Measurements from ENCODE around the gene C1orf141.
"Not testable (repeated sequence)": the region's sequence is repeated elsewhere in the genome, so short reads cannot be mapped to it uniquely, and the experiment has no call there.

The C1orf141 gene

DNA sequence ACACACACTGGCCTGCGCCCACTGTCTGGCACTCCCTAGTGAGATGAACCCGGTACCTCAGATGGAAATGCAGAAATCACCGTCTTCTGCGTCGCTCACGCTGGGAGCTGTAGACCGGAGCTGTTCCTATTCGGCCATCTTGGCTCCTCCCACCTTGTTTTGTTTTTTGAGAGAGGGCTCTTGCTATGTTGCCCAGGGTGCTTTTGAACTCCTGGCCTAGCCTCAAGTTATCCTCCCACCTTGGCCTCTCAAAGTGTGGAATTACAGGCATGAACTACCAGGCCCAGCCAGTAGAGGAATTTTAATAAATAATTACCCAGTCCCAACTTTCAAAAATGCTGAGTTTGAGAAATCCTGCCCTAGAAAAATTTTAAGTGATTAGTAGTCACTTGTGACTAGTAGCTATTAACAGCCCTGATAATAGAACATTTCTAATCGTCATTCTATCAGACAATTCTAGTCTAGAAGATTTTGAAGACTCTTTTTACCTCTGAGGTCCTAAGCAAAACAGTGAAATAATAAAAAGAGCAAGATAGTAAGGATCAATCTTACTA lies 49.9 kb downstream of the C1orf141 start:
- no peak for DNase-seq

DNA sequence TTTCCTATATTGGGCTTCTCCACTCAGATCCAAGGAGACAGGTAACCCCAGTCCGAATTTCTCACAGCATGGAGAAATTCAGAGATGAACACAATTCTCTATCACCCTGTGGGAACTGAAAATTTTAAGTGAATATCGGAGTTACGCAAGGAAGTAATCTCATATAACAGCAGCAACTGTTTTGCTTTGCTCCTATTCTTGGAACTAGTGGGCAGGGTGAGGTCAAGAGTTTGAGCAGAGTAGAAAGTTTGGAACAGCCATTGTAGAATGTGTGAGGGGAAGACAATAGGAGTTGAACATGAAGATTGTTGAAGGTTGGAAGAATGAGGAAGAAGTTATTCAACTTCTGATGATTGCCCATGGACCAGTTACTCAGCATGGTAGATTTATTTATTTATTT lies 56.5 kb downstream of the C1orf141 start:
- DNase-seq = no peak

DNA sequence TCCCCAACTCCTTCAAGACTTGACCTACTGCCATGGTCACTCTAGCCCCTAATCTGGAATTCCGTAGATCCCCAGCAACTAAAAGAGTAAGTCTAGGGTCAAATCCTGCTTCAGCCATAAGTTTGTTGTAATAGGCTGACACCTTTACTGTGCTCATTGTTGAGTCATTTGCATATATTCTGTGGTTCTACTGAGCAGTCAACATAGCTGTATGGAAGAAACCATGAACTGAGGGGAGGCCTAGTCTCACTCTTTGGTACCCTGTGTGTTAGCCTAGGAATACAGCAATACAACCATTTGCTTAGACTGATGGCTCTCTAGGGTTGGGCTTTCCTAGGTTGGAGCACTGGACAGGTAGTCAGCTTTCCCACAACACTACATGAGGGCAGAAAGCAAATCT lies 57.2 kb downstream of the C1orf141 start:
- DNase-seq = no peak

DNA sequence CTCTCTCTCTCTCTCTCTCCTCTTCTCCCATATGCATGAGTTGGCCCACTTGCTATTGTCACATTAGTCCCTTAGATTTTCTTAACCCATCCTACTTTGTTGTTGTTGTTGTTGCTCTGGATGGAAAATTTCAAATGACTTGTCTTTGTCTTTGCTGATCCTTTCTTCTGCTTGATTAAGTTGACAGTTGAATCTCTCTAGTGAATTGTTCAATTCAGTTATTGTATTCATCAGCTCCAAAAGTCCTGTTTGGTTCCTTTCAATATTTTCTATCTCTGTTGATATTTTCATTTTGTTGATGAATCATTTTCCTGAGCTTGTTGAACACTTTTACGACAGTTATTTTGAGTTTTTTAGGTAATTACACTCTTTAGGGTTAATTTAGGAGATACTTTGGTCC lies 62.0 kb downstream of the C1orf141 start:
- no peak for DNase-seq

DNA sequence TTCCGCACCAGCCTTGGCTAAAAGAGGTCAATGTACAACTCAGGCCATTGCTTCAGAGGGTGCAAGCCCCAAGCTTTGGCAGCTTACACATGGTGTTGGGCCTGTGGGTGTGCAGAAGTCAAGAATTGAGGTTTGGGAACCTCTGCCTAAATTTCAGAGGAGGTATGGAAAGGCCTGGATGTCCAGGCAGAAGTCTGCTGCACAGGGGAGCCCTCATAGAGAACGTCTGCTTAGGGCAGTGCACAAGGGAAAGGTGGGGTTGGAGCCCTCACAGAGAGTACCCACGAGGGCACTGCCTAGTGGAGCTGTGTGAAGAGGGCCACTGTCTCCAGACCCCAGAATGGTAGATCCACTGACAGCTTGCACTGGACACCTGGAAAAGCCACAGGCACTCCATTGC lies 67.1 kb downstream of the C1orf141 start:
- not testable (repeated sequence) for DNase-seq

DNA sequence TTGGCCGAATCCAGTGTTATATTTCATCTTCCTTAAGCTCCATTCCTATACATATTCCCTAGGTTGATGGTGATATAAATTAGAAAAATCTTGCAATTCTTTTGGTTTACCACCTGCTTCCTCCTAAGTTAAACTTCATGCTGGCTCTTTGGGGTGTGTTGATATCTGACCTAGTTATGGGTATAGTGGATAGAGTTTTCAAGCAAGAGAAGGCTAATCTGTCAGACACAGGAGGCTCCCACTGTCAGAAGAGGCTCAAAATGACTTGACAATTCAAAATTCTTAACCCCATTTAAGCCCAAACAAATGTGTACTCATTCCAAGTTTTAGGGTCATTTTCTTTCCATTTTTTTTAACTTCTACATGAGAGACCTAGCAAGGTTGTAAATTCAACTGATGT lies 72.4 kb downstream of the C1orf141 start:
- DNase-seq = no peak

DNA sequence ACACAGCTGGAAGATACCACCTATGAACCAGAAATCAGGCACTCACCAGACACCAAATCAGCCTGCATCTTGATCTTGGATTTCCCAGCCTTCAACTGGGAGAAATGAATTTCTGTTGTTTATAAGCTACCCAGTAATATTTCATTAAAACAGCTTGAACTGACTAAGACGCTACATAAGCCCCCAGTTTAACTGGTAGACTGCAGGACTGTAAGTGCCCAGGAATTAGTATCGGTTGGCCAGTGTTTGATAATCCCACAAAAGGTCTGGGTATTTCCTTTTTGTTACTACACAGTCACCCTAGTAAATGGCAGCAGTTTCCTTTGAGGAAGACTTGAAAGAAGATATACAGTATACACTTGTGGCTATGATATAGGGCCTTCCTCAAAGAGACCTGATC lies 73.5 kb downstream of the C1orf141 start:
- DNase-seq = no peak

DNA sequence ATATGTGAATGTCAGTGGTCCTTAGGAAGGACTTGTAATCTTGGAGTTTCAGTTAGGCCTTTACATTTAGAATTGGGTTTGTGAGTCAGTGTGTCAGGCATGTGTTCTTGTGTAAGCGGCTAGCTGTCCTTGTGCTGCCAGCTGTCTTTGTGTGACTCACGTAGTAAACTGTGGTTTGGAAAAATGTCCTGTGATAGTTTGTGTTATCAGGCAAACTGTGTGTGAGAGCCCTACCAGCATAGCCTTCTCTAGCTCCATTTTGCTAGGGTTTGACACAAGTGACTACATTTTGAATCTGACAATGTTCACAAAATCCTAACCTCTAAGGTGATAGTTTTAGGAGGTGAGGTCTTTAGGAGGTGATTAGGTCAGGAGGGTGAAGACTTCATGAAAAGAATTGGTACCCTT lies 74.0 kb downstream of the C1orf141 start:
- DNase-seq = peak; percentile 98

DNA sequence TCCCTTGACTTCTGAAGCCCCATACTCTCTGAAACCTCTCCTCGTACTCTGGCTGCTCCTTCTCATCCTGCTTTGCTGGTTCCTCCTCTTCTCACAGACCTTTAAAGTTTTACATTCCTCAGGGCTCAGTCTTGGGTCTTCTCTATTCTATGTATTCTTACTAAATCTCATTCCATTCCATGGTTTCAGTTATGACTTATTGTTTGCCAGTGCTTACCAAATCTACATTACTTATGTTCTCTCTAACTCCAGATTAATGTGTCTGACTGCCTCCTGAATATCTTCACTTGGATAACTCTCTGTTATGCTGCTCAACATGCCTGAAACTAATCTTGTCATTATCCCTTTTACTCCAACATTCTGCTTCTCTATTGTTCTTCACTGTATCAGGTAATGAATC lies 75.4 kb downstream of the C1orf141 start:
- peak; percentile 54 for DNase-seq

DNA sequence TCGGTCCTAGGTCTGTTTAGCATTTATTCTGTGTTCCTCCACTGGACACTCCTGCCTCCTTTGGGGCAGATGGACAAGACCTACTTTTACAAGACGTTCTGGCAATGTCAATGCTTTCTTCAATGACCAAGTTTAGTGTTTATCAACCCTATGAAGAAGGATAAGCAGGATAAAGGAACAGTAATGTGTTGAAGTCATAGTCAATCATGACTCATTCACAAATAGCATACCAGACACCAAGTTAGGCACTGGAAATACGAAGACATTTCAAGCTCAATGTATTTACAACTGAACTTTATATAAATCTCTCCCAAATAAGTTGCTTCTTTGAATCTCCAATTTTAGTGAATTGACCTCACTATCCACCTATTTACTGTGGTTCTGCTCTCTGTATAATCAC lies 76.0 kb downstream of the C1orf141 start:
- peak; percentile 25 for DNase-seq

DNA sequence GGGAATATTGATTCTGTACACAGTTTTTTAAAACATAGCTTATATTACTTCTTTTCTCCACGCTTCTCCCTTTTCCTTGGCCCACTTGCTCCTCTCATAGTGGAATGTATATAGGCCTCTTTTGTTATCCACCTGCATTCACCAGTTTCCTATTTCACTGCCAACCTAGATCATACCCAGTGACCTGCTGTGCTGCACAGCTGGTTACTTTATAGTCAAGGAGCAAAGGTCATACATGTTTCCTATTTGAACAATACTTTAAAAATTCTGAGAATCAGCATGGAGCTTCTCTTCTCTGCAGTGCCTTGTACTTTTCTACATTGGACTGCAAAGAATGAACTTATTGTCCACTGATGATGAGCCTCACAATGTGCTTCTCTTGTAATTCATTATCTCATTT lies 76.5 kb downstream of the C1orf141 start:
- DNase-seq = no peak

DNA sequence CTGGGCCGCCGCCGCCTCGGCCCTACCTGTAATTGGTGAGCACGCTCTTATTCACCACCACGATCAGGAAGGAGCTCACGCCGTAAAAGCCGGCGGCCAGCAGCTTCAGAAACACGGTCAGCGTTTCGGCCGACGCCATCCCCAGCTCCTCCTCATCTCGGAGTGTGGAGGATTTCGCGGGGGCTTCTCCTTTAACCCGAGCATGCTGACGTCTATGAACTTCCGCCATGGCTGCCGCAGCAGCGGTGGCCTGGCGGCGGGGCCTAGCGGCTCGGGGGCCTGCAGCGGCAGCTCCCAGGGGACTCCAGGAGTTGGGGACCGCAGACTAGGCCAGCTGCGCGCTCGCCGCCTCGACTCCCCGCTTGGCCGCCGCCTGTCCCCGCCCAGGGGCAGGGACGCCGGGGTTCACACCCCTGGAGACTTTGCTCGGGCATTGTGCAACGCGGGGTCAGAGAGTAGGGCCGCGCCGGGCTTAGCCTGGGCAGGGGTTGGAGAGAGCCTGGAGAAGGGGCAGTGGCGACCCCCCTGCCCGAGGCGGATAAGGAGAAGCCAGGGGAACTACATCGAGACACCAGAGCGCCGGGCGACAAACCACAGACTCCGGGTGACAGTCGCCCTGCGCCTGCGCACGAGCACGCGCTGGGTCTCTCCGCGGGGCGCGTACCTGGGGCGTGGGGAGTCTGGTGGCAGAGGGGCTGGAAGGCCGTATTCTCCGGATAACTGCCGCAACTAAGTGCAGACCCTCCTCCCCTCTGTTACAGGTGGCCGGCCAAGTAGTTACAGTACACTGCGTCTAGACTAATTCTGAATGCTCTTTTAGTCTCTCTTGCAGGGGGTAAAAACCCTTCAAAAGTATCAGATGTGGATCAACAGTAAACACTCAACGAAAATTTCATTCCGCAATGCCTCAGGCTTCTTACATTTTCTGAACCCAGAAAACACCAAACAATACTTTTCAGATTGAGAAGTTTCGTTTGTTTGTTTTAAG lies 80.7 kb downstream of the C1orf141 start, which contains the start of gene SLC35D1:
TSS of gene SLC35D1 (minus strand) at position 364 of the 988 bp plus-strand sequence. CDS start at position 229, 135 bp downstream.
- DNase-seq = peak; percentile 65

DNA sequence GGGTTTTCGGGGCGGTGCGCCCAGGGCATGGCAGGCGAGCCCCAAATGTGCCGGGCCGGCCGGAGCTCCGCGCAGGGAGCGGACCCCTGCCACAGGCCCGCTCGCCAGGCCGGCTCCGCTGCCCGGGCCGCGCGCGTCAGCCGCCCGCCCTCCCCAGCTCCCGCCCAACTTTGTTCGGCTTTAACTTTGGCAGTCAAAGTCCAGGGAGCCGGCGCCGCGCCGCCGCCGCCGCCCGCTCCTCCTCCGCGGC lies 81.3 kb downstream of the C1orf141 start:
- peak; percentile 59 for DNase-seq

DNA sequence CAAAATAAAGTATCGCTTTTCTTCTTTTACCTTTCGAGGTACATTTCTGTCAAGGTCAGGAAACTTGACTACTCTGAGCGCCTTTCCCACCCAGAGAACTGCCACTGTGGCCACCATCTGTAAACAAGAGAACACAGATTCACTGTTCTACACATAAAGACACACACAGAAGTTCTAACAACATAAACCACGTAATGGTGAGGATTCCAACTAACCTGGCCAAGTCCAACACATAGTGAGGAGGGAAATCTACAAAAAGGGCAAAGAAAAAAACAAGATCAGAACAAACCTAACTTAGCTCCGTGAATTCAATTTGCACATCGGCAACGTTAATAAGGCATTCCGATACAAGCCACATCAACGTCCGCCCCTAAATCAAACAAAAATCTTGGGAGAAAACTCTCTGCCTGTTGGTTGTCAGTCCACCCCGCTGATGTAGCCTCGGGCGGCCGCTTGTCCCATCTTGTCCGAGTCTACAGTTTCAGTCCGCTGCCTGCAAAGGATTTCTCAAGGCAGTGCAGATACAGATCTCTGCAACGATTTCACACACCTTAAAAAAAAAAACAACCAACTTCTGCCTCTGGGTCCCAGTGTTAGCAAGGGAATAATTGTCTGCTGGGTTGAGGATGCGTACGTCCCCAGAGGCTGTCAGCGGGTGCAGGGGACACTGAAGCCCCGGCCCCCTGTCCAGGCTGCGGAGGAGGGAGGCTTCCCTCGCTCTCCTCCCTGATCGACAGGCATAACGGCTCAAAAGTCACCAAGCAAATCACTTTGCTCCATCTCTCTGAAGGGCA lies 81.8 kb downstream of the C1orf141 start:
- peak; percentile 41 for DNase-seq

DNA sequence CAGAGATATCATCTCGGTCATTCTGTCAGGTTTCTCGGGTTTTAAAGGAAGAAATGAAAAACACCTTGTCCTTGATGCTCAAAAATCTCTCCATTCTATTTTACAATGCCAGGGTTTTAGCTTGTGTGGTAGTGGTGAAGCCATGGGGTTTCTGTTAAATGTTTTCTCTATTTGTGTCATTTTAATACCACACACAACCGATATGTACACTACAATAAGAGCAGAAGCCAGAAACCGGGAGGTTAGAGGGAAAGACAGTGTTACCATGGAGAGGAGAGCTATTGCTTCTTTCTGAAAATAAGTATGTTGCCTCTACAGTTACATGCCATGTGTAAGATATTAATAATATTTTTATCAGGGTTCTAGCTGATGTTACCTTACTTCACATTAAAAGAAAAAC lies 83.6 kb downstream of the C1orf141 start:
- DNase-seq = no peak

DNA sequence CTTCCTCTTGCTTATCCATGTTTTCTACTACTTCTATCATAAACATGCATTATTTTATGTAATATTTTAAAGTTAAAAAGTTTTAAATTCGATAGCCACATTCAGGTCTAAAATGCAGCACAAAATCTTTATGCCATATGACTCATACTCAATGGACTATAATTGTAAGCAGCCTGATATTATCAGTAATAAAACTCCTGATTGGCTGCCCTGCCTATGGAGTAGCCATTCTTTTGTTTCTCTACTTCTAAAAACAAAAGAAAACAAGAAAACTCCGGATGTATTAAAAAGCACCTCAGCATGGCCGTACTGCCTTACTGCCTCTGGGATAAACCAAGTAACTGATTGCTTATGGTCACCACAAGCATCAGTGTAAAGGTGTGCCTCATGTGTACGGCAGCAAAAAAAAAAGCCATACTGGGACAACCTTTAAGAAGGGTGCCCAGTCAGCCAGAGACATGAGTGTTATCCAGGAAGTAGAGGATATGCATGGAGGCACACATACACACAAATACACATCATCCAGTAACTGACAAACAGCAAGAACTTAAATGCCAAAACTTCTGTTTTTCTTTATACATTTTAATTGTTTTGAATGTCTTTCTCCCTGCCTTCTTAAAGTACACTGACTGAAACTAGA lies 90.0 kb downstream of the C1orf141 start:
- DNase-seq = no peak

DNA sequence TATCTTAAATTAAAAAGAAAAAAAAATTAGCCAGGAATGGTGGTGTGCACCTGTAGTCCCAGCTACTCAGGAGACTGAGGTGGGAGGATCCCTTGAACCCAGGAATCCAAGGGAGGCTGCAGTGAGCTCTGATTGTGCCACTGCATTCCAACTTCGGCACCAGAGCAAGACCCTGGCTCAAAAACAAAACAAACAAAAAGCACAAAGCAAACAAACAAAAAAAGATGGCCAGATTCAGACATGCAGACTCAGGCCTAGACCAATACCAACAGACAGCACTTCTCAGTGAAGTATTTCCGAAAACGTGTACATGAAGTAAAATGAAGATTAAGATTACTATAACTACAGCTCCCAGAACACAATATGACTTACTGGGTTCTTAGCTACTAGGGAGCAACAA lies 91.4 kb downstream of the C1orf141 start:
- no peak for DNase-seq

Data from fibroblast of skin of abdomen (primary cell).